Coronary artery (tissue), 2 donors: ENCODE measurements around the gene USP2.

Source experiments
- DNase-seq: peaks from one replicate; pipeline ENCODE4 v3.0.0-alpha.2; 2017; ENCODE audit warnings: low spot score
- H3K27ac ChIP-seq, 2 donors: fragments of 200-600 bp; sonication (generic); one replicate each; pipeline ENCODE4 v1.5.1; 2016 to 2019
- H3K4me3 ChIP-seq: fragments of 200-600 bp; sonication (generic); 2 replicates; pipeline ENCODE4 v1.5.1; 2016; ENCODE audit warnings: mild to moderate bottlenecking, moderate library complexity
- TF ChIP-seq, protein P1 (sequence below): fragments of 200-600 bp; sonication (generic); IDR thresholded peaks from one replicate; pipeline ENCODE4 v1.5.1; 2019; ENCODE audit warnings: antibody characterized with exemption

The USP2 gene

DNA sequence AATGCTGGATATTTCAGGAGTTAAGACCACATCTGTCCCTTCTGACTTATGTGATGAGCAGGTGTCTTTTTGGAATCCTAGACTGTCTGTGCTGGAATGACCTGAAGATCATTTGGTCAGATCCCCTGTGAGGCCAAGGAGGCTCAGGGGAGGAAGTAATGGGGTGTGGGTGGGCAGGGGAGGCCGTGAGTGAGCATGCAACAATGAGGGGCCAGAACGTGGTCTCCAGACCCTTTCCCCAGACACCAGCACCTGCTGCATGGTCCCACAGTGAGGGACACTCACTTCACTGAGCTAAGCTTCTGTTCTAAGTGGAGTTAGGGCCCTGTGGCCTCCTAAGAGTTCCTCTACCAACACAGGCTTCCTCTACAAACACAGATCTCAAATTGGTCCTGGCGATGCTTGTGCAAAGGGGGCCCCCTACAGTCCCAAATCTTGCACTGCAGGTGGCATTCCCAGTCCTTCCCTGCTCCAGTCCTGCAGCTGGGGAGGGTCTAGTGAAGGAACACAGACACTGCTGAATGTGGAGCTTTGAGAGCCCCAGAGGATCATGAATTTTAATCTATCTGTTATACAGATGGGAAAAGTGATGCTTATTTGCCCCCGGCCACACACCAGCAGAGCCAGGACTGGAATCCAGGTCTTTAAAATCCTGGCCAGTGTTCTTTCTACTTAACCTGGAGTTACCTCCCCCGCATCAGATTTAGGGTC is 7.4 kb downstream of the USP2 start:
- TF ChIP-seq, protein P1, sequence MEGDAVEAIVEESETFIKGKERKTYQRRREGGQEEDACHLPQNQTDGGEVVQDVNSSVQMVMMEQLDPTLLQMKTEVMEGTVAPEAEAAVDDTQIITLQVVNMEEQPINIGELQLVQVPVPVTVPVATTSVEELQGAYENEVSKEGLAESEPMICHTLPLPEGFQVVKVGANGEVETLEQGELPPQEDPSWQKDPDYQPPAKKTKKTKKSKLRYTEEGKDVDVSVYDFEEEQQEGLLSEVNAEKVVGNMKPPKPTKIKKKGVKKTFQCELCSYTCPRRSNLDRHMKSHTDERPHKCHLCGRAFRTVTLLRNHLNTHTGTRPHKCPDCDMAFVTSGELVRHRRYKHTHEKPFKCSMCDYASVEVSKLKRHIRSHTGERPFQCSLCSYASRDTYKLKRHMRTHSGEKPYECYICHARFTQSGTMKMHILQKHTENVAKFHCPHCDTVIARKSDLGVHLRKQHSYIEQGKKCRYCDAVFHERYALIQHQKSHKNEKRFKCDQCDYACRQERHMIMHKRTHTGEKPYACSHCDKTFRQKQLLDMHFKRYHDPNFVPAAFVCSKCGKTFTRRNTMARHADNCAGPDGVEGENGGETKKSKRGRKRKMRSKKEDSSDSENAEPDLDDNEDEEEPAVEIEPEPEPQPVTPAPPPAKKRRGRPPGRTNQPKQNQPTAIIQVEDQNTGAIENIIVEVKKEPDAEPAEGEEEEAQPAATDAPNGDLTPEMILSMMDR = peak; percentile 69
- DNase-seq = peak; percentile 64
- H3K27ac ChIP-seq = peak overlapping the region; percentile 82 to 90
- no peak overlapping the region for H3K4me3 ChIP-seq

DNA sequence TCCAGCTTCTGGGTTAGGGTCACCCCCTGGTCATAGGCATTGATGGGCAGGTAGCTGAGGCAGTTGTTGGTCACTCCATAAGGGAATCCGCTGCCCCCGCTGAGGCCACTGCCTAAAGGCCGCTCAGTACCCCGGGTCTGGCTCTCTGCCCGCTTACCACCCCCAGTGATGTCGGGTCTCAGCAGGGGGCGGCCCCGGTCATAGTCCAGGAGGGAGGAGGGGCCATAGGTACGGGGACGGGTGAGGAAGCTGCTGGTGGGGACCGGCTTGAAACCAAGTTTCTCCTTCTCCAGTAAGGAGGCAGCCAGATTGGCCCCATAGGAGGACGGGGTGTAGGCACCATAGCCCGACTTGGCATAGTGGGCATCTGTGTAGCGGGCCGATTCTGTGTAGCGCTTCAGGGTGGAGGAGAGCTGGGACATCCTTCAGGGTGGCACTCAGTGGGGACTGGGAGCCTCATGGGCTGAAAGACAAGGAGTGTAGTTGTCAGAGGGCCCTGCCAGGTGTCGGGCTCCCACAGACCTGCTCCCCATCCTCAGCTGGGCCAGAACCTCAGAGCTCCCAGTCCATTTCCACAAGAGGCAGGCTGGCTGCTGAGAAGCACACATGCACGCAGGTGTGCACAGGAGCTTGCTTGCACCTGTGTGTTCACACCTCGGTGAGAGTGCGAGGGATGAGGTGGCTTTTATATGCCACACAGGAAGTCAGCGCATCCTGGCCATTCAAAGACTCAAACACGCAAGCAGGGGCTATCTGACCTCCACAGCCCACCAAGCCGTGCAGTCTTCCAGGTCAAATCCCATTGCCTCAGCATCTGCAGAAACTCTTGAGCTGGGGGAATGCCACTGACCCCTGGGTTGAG is 8.2 kb downstream of the USP2 start:
- no peak overlapping the region for H3K4me3 ChIP-seq
- TF ChIP-seq, protein P1 = no peak
- H3K27ac ChIP-seq = no peak overlapping the region
- DNase-seq = no peak

DNA sequence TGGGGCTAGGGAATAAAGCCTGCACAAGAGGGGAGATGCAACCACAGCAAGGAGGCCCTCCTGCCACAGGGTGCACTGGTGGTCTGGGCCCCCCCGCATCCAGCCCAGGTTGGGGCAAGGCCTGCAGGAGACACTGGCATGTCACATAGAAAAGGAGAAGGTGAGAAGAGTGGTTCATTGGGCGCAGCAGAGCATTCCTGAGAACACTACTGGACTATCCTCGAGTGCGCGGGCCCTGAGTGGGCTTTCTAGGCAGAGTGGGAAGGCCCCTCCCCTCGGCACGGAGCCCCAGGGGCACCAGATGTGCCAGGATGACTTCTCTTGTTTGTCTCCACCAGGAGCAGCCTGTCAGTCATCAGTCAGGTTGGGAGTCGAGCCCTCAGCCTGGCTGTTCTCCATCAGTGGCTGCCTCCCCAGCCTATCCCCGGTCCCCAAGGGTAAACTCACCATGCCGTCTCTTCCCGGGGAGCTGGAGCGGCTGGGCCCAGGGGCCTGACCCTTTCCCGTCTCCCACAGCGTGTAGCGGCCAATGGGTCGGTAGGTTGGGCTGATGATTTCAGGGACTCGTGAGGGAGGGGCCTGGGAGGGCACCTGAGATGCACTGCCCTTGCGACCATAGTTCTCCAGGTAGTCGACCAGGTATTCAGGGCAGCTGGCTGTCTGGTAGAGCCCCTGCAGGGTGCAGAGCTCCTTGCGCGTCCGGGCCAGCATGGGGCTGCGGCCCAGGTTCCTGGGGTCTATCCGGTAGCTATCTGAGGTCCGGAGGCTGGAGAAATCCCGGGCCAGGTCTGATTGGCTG is 9.0 kb downstream of the USP2 start:
- H3K4me3 ChIP-seq = no peak overlapping the region
- TF ChIP-seq, protein P1 = no peak
- no peak for DNase-seq
- H3K27ac ChIP-seq = no peak overlapping the region

DNA sequence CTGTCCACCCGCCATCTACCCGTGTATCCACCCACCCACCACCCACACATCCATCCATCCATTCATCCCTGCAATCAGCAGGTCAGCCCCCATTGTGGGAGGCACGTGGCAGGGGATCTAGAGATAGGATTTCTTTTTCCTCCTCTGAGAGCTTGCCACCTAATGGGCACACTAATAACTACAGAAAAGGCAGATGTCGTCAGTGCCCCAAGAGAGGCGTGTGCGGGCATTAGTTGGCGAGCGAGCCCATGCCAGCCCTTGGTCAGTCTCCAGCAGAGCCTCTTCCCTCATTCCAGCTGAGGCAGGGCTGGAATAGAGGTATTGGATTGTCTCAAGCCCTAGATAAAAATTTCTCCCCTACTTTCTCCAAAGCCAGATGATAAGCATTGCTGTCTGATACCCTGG is 9.7 kb downstream of the USP2 start:
- Histone ChIP-seq H3K27ac (no peak overlapping the region), H3K4me3 (no peak overlapping the region)
- no peak for DNase-seq
- TF ChIP-seq, protein P1 = no peak

DNA sequence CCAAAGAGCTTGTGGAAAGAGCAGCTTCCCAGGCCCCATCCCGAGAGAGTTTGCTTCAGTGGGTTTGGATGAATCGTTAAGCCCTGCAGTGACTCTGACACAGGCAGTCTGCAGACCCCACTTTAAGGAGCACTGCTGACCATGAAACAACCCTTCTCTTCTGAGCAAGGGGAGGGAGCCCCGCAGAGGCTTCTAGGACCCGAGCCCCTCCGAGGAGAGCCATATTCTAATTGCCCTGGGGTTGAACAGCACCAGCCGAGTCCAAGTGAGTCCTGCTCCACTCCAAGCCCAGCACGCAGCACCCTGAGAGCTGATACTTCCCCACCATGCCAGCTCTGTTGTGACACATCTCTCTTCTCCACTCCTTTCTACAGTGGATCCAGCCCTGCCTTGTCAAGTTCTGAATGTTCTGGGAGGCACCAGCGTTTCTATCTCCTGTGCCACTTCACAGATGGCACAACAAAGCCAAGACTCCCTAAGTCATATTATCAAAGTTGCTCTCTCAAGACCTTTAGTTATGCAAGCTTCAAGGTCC is 10.4 kb downstream of the USP2 start:
- peak overlapping the region; percentile 17 to 40 for H3K27ac ChIP-seq
- DNase-seq = no peak
- TF ChIP-seq, protein P1 = no peak
- no peak overlapping the region for H3K4me3 ChIP-seq

DNA sequence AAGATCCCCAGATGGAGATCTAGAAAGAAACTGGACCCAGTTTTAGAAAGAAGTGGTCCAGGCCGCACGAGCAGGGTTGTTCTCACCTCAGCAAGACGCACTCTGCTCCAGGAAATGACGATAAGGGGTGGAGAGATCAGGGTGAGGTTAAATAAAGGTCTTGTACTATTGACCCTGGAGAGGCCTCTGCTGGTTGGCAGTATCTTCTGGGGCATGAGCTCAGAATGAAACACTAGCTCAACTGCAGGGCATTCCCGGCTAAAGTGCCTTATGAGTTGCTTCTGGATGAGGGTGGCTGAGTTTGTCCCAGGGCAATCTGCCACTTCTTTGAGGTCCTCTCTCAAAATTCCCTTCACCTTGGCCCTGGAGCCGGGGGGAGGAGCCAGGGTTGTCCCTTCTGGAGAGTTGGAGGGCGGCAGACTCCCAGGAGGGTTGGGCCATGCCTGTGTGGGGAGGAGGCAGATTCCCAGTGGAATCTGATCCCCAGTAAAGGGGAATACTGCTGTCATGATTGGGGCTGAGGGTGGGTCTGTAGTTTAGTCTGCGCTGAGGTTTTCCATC is 10.9 kb downstream of the USP2 start:
- TF ChIP-seq, protein P1 = no peak
- Histone ChIP-seq H3K27ac (peak overlapping the region; percentile 17 to 40), H3K4me3 (no peak overlapping the region)
- no peak for DNase-seq
